ENCODE measurements around the gene CAMK2N1.
"Not testable (repeated sequence)": the region's sequence is repeated elsewhere in the genome, so short reads cannot be mapped to it uniquely, and the experiment has no call there.

The CAMK2N1 gene

DNA sequence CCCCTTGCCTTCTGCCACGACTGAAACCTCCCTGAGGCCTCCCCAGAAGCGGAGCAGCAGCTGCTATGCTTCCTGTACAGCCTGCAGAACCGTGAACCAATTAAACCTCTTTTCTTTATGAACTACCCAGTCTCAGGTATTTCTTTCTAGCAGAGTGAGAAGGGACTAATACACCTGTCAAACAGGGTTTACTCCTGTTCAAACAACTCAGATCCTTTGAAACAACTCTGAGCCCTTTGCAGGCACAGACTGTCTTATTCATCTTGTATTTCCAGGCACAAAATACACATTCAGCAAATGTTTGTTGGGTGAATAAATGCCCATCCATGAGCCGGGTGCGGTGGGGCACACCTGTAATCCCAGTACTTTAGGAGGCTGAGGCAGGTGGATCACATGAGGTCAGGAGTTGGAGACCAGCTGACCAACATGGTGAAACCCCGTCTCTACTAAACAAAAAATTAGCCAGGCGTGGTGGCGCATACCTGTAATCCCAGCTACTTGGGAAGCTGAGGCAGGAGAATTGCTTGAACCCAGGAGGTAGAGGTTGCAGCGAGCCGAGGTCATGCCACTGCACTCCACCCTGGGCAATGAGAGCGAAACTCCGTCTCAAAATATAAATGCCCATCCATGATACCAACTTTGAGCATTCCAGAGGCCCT lies 10.8 kb upstream of the CAMK2N1 start:
- peaks cover 41% of the 10 kb centered on the region for H3K36me3 ChIP-seq (ENCODE audit: control insufficient read depth, insufficient read depth, low read length)
- H3K9ac ChIP-seq (ENCODE audit: low read length); H3K9me3 ChIP-seq (ENCODE audit: control insufficient read depth, insufficient read depth, low read depth, low read length); H3K4me3 ChIP-seq (ENCODE audit: low read depth, low read length); H3K27ac ChIP-seq (ENCODE audit: low read depth, low read length); H3K27me3 ChIP-seq (ENCODE audit: control insufficient read depth, insufficient read depth, low read length): not testable (repeated sequence)
- H3K4me1 ChIP-seq (ENCODE audit: control insufficient read depth, insufficient read depth, low read length) = peaks cover 12% of the 10 kb centered on the region

DNA sequence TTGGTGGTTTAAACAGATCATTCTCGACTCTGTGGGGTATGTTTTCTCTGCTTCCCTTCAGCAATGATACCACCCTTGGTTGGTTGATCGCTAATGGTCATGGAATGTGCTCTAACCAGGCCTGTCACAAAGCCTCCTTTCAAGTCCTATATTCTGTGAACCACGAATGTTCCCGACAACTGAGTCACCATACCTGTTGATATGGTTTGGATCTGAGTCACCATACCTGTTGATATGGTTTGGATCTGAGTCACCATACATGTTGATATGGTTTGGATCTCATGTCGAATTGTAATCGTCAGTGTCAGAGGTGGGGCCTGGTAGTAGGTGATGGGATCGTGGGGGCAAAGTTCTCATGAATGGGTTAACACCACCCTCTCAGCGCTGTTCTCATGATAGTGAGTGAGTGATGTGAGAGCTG lies 10.2 kb upstream of the CAMK2N1 start:
- Histone ChIP-seq H3K9me3 (ENCODE audit: control insufficient read depth, insufficient read depth, low read depth, low read length) (no peaks in the 10 kb centered on the region), H3K4me3 (ENCODE audit: low read depth, low read length) (no peak overlapping the region), H3K36me3 (ENCODE audit: control insufficient read depth, insufficient read depth, low read length) (peaks cover 35% of the 10 kb centered on the region), H3K4me1 (ENCODE audit: control insufficient read depth, insufficient read depth, low read length) (peaks cover 12% of the 10 kb centered on the region), H3K27ac (ENCODE audit: low read depth, low read length) (no peak overlapping the region), H3K27me3 (ENCODE audit: control insufficient read depth, insufficient read depth, low read length) (peaks cover 8% of the 10 kb centered on the region), H3K9ac (ENCODE audit: low read length) (no peak overlapping the region)

- Histone ChIP-seq H3K27me3 (ENCODE audit: control insufficient read depth, insufficient read depth, low read length) (peaks cover 14% of the 10 kb centered on the region), H3K9me3 (ENCODE audit: control insufficient read depth, insufficient read depth, low read depth, low read length) (no peaks in the 10 kb centered on the region), H3K36me3 (ENCODE audit: control insufficient read depth, insufficient read depth, low read length) (peaks cover 30% of the 10 kb centered on the region), H3K9ac (ENCODE audit: low read length) (no peak overlapping the region), H3K27ac (ENCODE audit: low read depth, low read length) (no peak overlapping the region), H3K4me1 (ENCODE audit: control insufficient read depth, insufficient read depth, low read length) (peaks cover 12% of the 10 kb centered on the region), H3K4me3 (ENCODE audit: low read depth, low read length) (no peak overlapping the region)
These were observed 9.7 kb upstream of the CAMK2N1 start for GRCh38 chr1:20495661-20496060.

DNA sequence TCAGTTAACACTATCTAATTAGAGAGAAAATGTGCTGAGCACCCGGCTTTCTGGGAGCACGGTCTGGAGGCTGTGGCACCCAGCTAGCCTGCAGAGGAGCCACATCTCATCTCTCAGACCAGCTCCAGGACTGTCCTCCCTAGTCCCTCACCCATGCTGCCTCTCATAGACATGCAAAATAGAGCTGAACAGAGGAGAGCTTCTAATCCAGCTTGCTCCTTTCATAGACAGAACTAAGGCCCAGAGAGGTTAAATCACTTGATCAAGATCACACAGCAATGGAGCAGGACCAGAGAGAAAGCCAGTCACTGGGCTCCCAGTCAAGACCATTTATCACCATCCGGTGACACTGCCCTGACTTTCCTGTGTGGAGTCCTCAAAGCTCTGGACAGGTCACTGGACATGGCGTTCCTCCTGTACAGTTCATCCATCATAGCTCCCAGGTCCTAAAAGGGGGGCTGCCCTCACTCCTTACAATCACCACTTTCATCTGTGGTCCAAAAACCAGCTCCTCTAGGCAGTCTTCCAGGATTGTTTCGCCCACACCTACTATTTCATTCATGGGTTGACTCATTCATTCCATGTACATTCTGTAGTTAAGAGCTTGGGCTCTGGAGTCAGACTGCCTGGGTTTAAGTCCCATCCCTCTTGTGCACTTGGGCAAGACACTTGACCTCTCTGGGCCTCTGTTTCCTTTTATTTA lies 8.8 kb upstream of the CAMK2N1 start:
- no peak overlapping the region for H3K27ac ChIP-seq (ENCODE audit: low read depth, low read length)
- peaks cover 12% of the 10 kb centered on the region for H3K4me1 ChIP-seq (ENCODE audit: control insufficient read depth, insufficient read depth, low read length)
- no peaks in the 10 kb centered on the region for H3K9me3 ChIP-seq (ENCODE audit: control insufficient read depth, insufficient read depth, low read depth, low read length)
- peaks cover 21% of the 10 kb centered on the region for H3K36me3 ChIP-seq (ENCODE audit: control insufficient read depth, insufficient read depth, low read length)
- no peak overlapping the region for H3K4me3 ChIP-seq (ENCODE audit: low read depth, low read length)
- peaks cover 23% of the 10 kb centered on the region for H3K27me3 ChIP-seq (ENCODE audit: control insufficient read depth, insufficient read depth, low read length)
- H3K9ac ChIP-seq (ENCODE audit: low read length) = no peak overlapping the region

GRCh38 chr1:20493839-20494608 lies 8.0 kb upstream of the CAMK2N1 start:
- H3K27me3 ChIP-seq (ENCODE audit: control insufficient read depth, insufficient read depth, low read length) = peaks cover 30% of the 10 kb centered on the region
- no peaks in the 10 kb centered on the region for H3K9me3 ChIP-seq (ENCODE audit: control insufficient read depth, insufficient read depth, low read depth, low read length)
- peak overlapping the region; percentile 37 for H3K4me3 ChIP-seq (ENCODE audit: low read depth, low read length)
- H3K4me1 ChIP-seq (ENCODE audit: control insufficient read depth, insufficient read depth, low read length) = peaks cover 12% of the 10 kb centered on the region
- peak overlapping the region; percentile 27 for H3K9ac ChIP-seq (ENCODE audit: low read length)
- H3K36me3 ChIP-seq (ENCODE audit: control insufficient read depth, insufficient read depth, low read length) = peaks cover 13% of the 10 kb centered on the region
- no peak overlapping the region for H3K27ac ChIP-seq (ENCODE audit: low read depth, low read length)

GRCh38 chr1:20493309-20493708 lies 7.3 kb upstream of the CAMK2N1 start:
- peaks cover 37% of the 10 kb centered on the region for H3K27me3 ChIP-seq (ENCODE audit: control insufficient read depth, insufficient read depth, low read length)
- peaks cover 13% of the 10 kb centered on the region for H3K4me1 ChIP-seq (ENCODE audit: control insufficient read depth, insufficient read depth, low read length)
- no peak overlapping the region for H3K9ac ChIP-seq (ENCODE audit: low read length)
- no peak overlapping the region for H3K4me3 ChIP-seq (ENCODE audit: low read depth, low read length)
- H3K9me3 ChIP-seq (ENCODE audit: control insufficient read depth, insufficient read depth, low read depth, low read length) = no peaks in the 10 kb centered on the region
- no peak overlapping the region for H3K27ac ChIP-seq (ENCODE audit: low read depth, low read length)
- H3K36me3 ChIP-seq (ENCODE audit: control insufficient read depth, insufficient read depth, low read length) = peaks cover 6% of the 10 kb centered on the region; the same call in 1 of the 2 replicates

GRCh38 chr1:20492751-20493150 lies 6.7 kb upstream of the CAMK2N1 start:
- Histone ChIP-seq H3K9me3 (ENCODE audit: control insufficient read depth, insufficient read depth, low read depth, low read length) (no peaks in the 10 kb centered on the region), H3K36me3 (ENCODE audit: control insufficient read depth, insufficient read depth, low read length) (peaks cover under 1% of the 10 kb centered on the region; the same call in 1 of the 2 replicates), H3K4me3 (ENCODE audit: low read depth, low read length) (no peak overlapping the region), H3K4me1 (ENCODE audit: control insufficient read depth, insufficient read depth, low read length) (peaks cover 16% of the 10 kb centered on the region), H3K27me3 (ENCODE audit: control insufficient read depth, insufficient read depth, low read length) (peaks cover 43% of the 10 kb centered on the region), H3K27ac (ENCODE audit: low read depth, low read length) (no peak overlapping the region), H3K9ac (ENCODE audit: low read length) (no peak overlapping the region)

DNA sequence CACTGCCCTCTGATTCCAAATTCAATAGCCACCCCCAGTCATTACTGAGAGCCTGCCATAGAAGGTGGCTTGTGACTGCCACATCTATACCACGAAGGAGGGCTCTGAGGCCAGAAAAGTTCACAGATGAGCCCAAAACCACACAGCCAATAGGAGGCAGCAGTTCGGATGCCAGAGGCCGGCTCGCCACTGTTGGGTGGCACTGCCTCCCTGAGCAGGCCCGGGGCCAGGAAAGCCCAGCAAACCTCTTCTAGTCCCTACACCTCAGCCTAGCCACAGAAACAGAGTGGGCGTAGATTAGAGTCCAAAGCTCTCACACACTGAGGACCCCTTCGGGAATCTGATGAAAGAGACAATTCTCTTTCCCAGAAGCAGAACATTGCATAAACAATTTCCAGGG lies 5.9 kb upstream of the CAMK2N1 start:
- Histone ChIP-seq H3K27me3 (ENCODE audit: control insufficient read depth, insufficient read depth, low read length) (peaks cover 52% of the 10 kb centered on the region), H3K9ac (ENCODE audit: low read length) (no peak overlapping the region), H3K4me3 (ENCODE audit: low read depth, low read length) (no peak overlapping the region), H3K9me3 (ENCODE audit: control insufficient read depth, insufficient read depth, low read depth, low read length) (no peaks in the 10 kb centered on the region), H3K4me1 (ENCODE audit: control insufficient read depth, insufficient read depth, low read length) (peaks cover 22% of the 10 kb centered on the region), H3K27ac (ENCODE audit: low read depth, low read length) (no peak overlapping the region), H3K36me3 (ENCODE audit: control insufficient read depth, insufficient read depth, low read length) (no peaks in the 10 kb centered on the region)

DNA sequence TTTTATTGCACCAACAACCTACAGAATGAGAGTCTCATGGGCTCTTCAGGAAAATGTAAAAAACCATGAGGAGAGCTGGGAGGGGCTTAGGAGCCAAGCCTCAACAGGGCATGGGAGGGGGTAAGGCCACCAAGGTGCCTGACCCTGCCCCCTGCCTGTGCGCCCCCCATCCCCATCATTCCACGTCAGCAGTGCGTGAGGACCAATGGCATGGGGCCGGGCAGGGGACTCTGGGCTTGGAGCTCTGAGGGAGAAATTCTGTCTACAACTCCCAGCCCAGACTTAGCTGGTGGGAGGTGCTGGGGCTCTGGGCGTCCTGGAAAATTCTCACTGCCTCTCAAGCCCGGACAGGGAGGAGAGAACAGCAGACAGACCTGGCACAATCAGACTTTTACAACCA lies 5.2 kb upstream of the CAMK2N1 start:
- Histone ChIP-seq H3K9ac (ENCODE audit: low read length) (no peak overlapping the region), H3K27me3 (ENCODE audit: control insufficient read depth, insufficient read depth, low read length) (peaks cover 58% of the 10 kb centered on the region), H3K4me1 (ENCODE audit: control insufficient read depth, insufficient read depth, low read length) (peaks cover 22% of the 10 kb centered on the region), H3K4me3 (ENCODE audit: low read depth, low read length) (no peak overlapping the region), H3K27ac (ENCODE audit: low read depth, low read length) (no peak overlapping the region), H3K36me3 (ENCODE audit: control insufficient read depth, insufficient read depth, low read length) (no peaks in the 10 kb centered on the region), H3K9me3 (ENCODE audit: control insufficient read depth, insufficient read depth, low read depth, low read length) (no peaks in the 10 kb centered on the region)

DNA sequence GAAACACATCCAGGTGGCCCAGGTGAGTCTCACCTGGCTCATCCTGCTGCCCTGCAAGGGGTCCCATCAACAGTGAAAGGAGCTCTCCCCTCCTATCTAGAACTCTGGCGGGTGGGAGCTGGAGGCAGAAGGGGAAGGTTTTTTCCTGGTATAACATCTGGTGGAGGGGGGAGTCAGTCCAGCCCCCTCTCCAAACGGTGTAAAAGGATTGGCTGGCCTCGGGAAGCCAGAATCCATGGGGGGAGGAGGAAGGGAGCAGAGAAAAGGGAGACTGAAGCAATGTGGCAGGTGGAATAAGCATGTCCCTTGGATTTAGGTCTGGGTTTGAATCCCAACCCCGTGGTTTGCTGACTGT lies 1.2 kb upstream of the CAMK2N1 start:
- H3K4me1 ChIP-seq (ENCODE audit: control insufficient read depth, insufficient read depth, low read length) = peaks cover 13% of the 10 kb centered on the region
- H3K36me3 ChIP-seq (ENCODE audit: control insufficient read depth, insufficient read depth, low read length) = no peaks in the 10 kb centered on the region
- no peak overlapping the region for H3K9ac ChIP-seq (ENCODE audit: low read length)
- H3K27me3 ChIP-seq (ENCODE audit: control insufficient read depth, insufficient read depth, low read length) = peaks cover 87% of the 10 kb centered on the region
- H3K9me3 ChIP-seq (ENCODE audit: control insufficient read depth, insufficient read depth, low read depth, low read length) = no peaks in the 10 kb centered on the region
- no peak overlapping the region for H3K27ac ChIP-seq (ENCODE audit: low read depth, low read length)
- H3K4me3 ChIP-seq (ENCODE audit: low read depth, low read length) = peak overlapping the region; percentile 75

Data from HUES6 (cell line).